K562 (cell line): Measurements from ENCODE around the gene ADCY1. TPM values are rescaled to one million over a fixed set of nuclear protein-coding genes. Genes with fewer than 3 reads are reported as not detected.

Source experiments
- ATAC-seq: fragments of 200-7000 bp; cut with Tn5 transposase; 3 replicates; pipeline ENCODE4 v1.9.1; 2020; ENCODE audit warnings: moderate library complexity
- BruUV-seq: library from RNA; stranded (reverse); fragments of 400-500 nt; replicated peaks from 2 replicates; lab custom pipeline; 2021; lab: Mats Ljungman, UMichigan
- CTCF ChIA-PET: fragments of 300-600 bp; formaldehyde crosslinking; extraction: SDS; loops from one replicate; lab custom pipeline; 2021; ENCODE audit warnings: low intra/inter-chr PET ratio; lab: Yijun Ruan, JAX
- POLR2A ChIA-PET: fragments of 300-600, 350-650 bp; sonication (Branson Sonifier 250); formaldehyde crosslinking; extraction: SDS; loops from one replicate; lab custom pipeline; 2021; ENCODE audit warnings: antibody characterized with exemption, inconsistent platforms; lab: Yijun Ruan, JAX
- DNase-seq, 4 experiments: peaks; one replicate each; pipeline versions ENCODE4 v3.0.0 to v3.0.0-alpha.2; 2011 to 2018; ENCODE audit warnings: low spot score in 3 of 4, mixed read lengths in 3 of 4; ENCODE audit errors: extremely low read depth in 1 of 4
- FAIRE-seq: peaks from 2 replicates; lab custom pipeline; 2011; peaks lifted over from hg19 to GRCh38; lab: Jason Lieb, UNC
- H2AFZ ChIP-seq: 2 replicates; pipeline ENCODE4 v1.6.0; 2011; ENCODE audit warnings: low read depth, low read length, control low read depth, inconsistent platforms
- H3K27ac ChIP-seq: fragments of 200-600 bp; 3 replicates; pipeline ENCODE4 v1.8.0; 2011; ENCODE audit warnings: low read depth, mild to moderate bottlenecking, control low read depth, inconsistent platforms, low read length, moderate library complexity, mixed read lengths; ENCODE audit errors: extremely low read depth
- H3K27me3 ChIP-seq, 2 experiments: fragments of 300-600 bp in 1 of 2; 2 replicates in 1 of 2; 3 replicates in 1 of 2; pipeline versions ENCODE4 v1.6.0 to v1.8.0; 2011; ENCODE audit warnings: inconsistent platforms in 2 of 2, low read length in 2 of 2, mild to moderate bottlenecking in 1 of 2, mixed read lengths in 1 of 2, moderate library complexity in 1 of 2; ENCODE audit not compliant: control insufficient read depth in 2 of 2, insufficient read depth in 2 of 2
- H3K36me3 ChIP-seq: fragments of 300-600 bp; 3 replicates; pipeline ENCODE4 v1.8.0; 2011; ENCODE audit warnings: mild to moderate bottlenecking, low read length, inconsistent platforms; ENCODE audit not compliant: control insufficient read depth, insufficient read depth
- H3K4me1 ChIP-seq, 2 experiments: fragments of 200-600 bp in 1 of 2; replicated peaks in 1 of 2; 2 replicates in 1 of 2; 3 replicates in 1 of 2; pipeline versions ENCODE4 v1.5.1 to v1.8.0; 2011; ENCODE audit warnings: inconsistent platforms in 2 of 2, low read length in 2 of 2, mild to moderate bottlenecking in 1 of 2, mixed read lengths in 1 of 2, moderate library complexity in 1 of 2; ENCODE audit not compliant: control insufficient read depth in 2 of 2, insufficient read depth in 2 of 2
- H3K4me2 ChIP-seq: 2 replicates; pipeline ENCODE4 v1.6.1; 2011; ENCODE audit warnings: low read length, control low read depth, inconsistent platforms, mixed read lengths; ENCODE audit not compliant: insufficient read depth
- H3K4me3 ChIP-seq: fragments of 200-600 bp; sonication (generic), shearing (Covaris generic); 2 replicates; pipeline ENCODE4 v1.5.1; 2016; ENCODE audit warnings: control low read depth, inconsistent platforms
- H3K79me2 ChIP-seq: fragments of 200-600 bp; 3 replicates; pipeline ENCODE4 v1.8.0; 2011; ENCODE audit warnings: low read length, inconsistent platforms; ENCODE audit not compliant: control insufficient read depth, insufficient read depth
- H3K9ac ChIP-seq, 2 experiments: 2 replicates each; pipeline versions ENCODE4 v1.6.0 to v1.6.1; 2011; ENCODE audit warnings: low read depth in 2 of 2, low read length in 2 of 2, control low read depth in 1 of 2, inconsistent platforms in 1 of 2, mild to moderate bottlenecking in 1 of 2, mixed read lengths in 1 of 2; ENCODE audit not compliant: insufficient read depth in 1 of 2
- H3K9me1 ChIP-seq: one replicate; pipeline ENCODE4 v1.6.0; 2011; ENCODE audit warnings: inconsistent platforms, mild to moderate bottlenecking, low read length, moderate library complexity; ENCODE audit not compliant: control insufficient read depth, insufficient read depth
- H3K9me3 ChIP-seq: replicated peaks from 2 replicates; pipeline ENCODE4 v1.5.1; 2011; ENCODE audit warnings: low read depth, low read length, inconsistent platforms; ENCODE audit not compliant: control insufficient read depth, insufficient read depth
- H4K20me1 ChIP-seq: replicated peaks from 2 replicates; pipeline ENCODE4 v1.6.1; 2011; ENCODE audit warnings: low read length, inconsistent platforms, mixed read lengths; ENCODE audit not compliant: control insufficient read depth, insufficient read depth
- CGGBP1 ChIP-seq: fragments of 250-450 bp; sonication (Bioruptor Pico); IDR thresholded peaks from 2 replicates; pipeline ENCODE4 v1.9.0; 2021; ENCODE audit warnings: mild to moderate bottlenecking
- DNMT1 ChIP-seq: fragments of 450-650 bp; IDR thresholded peaks from 2 replicates; pipeline ENCODE4 v1.6.1; 2016; ENCODE audit warnings: antibody characterized with exemption, mild to moderate bottlenecking
- JUND ChIP-seq, 2 experiments: IDR thresholded peaks; 2 replicates in 1 of 2; 3 replicates in 1 of 2; pipeline ENCODE4 v1.6.1; 2011; ENCODE audit warnings: borderline replicate concordance in 2 of 2, low read depth in 2 of 2, low read length in 2 of 2, improper control_type of control experiment in 1 of 2, missing biosample characterization in 1 of 2, missing genetic modification characterization in 1 of 2, missing genetic modification reagents in 1 of 2
- NFE2 ChIP-seq: IDR thresholded peaks from 2 replicates; pipeline ENCODE4 v1.6.1; 2014; ENCODE audit warnings: antibody characterized with exemption, low read depth
- POLR2A ChIP-seq: fragments of 450-650 bp; conservative IDR thresholded peaks from 2 replicates; pipeline ENCODE4 v1.6.1; 2016
- RHOXF2B ChIP-seq: fragments of 250-450 bp; sonication (Bioruptor Pico); conservative IDR thresholded peaks from 2 replicates; pipeline ENCODE4 v1.5.1; 2021
- SMARCC2 ChIP-seq: fragments of 450-650 bp; IDR thresholded peaks from 2 replicates; pipeline ENCODE4 v1.6.1; 2017; ENCODE audit warnings: antibody characterized with exemption, moderate library complexity, mild to moderate bottlenecking, low read depth
- ZNF408 ChIP-seq: fragments of 250-450 bp; sonication (Bioruptor Pico); IDR thresholded peaks from 2 replicates; pipeline ENCODE4 v1.4.0; 2020; ENCODE audit warnings: low read depth, mild to moderate bottlenecking, moderate library complexity
- WGBS: fragments of 100-300 bp; shearing (Covaris generic); methylation state at CpG from one replicate; pipeline ENCODE4 v1.1.6; 2016; ENCODE audit warnings: low coverage, mixed read lengths; ENCODE audit not compliant: insufficient coverage; ENCODE audit errors: missing lambda C conversion rate; 5-methylcytosine and 5-hydroxymethylcytosine counted together
- in situ Hi-C: fragments of 300-500 bp; cut with MboI; formaldehyde crosslinking; loops from 4 replicates; pipeline ENCODE4 v1.15.0; 2018; ENCODE audit warnings: inconsistent platforms, mixed read lengths
- intact Hi-C: fragments of 100-400 bp; cut with micrococcal nuclease; formaldehyde crosslinking; loops from 2 replicates; pipeline ENCODE4 v1.14.2; 2022
- polyA plus RNA-seq, 8 experiments: library from polyadenylated mRNA; depleted of rRNA in 4 of 8; stranded (reverse) in 5 of 8; unstranded in 3 of 8; fragments of >200 nt; fragmentation: Nextera tagmentation in 2 of 8; fragmentation: Illumina TruSeq in 1 of 8; extraction: Ambion mirVana in 2 of 8; extraction: Trizol in 1 of 8; gene quantifications; 2 replicates each; pipeline versions ENCODE4 v1.2.1 to v1.2.3, GENCODE V29; 2011 to 2014; ENCODE audit warnings: inconsistent platforms in 1 of 8, missing spikeins in 1 of 8
- total RNA-seq, 7 experiments: library from RNA; depleted of rRNA in 6 of 7; stranded (reverse); fragments of >200 nt in 6 of 7; fragmentation: Illumina TruSeq in 2 of 7; extraction: Trizol in 2 of 7; gene quantifications; 2 replicates each; pipeline versions ENCODE4 v1.2.1 to v1.2.3, GENCODE V29; 2011 to 2021; ENCODE audit warnings: low replicate concordance in 1 of 7

ADCY1 gene
- total and polyA plus RNA-seq, 9 of the 15 experiments (the other 6 are each of a cell fraction or from before 2014, with no cell fraction given), result under 0.01 to 0.18 (median 0.10) TPM; not detected in 4

- DNase-seq (no peak), ATAC-seq (no peak), FAIRE-seq (no peak)
- in situ Hi-C loops, result no loop called here
- TF ChIP-seq RHOXF2B (no peak), NFE2 (no peak), CGGBP1 (CRISPR knock-in tag) (no peak), DNMT1 (no peak), SMARCC2 (no peak), JUND (IDR thresholded peaks at IDR 0.05; ENCODE audit: borderline replicate concordance, low read depth, low read length) (no peak), JUND (tag; IDR thresholded peaks at IDR 0.05; ENCODE audit: borderline replicate concordance, low read depth, low read length) (no peak), ZNF408 (CRISPR knock-in tag) (no peak), POLR2A (no peak)
- ChIA-PET POLR2A (interaction anchor here (0.7 kb wide), 1 partner anchor 23 kb away, joined by 3 read pairs; no protein-coding TSS in a partner anchor), CTCF (no interaction called here)
- Histone ChIP-seq H3K27ac (no peak overlapping the region), H3K4me1 (no peaks in the 10 kb centered on the region), H3K79me2 (no peaks in the 10 kb centered on the region), H3K9me1 (no peaks in the 10 kb centered on the region), H4K20me1 (no peaks in the 10 kb centered on the region), H3K9me3 (no peaks in the 10 kb centered on the region), H3K27me3 (peaks cover 14 to 55% of the 10 kb centered on the region in 2 experiments; a peak in 3 of 5 replicates), H3K9ac (no peak overlapping the region), H3K4me3 (no peak overlapping the region), H3K36me3 (no peaks in the 10 kb centered on the region), H3K4me2 (no peak overlapping the region), H2AFZ (no peak overlapping the region)
- BruUV-seq, result no TSS peak
- intact Hi-C loops, result no loop called here
- WGBS, result under 1% methylated on average over 14 of the region's 14 CpGs
Observed at GRCh38 chr7:45708046-45708950, 134.1 kb downstream of the ADCY1 start.
